Measurements from ENCODE around the gene TSR3. TPM values are rescaled to one million over a fixed set of nuclear protein-coding genes. Genes with fewer than 3 reads are reported as not detected.

The TSR3 gene
- total RNA-seq, 4 donors from 2014 or later, result 78.2 to 112 (median 106) TPM

- Histone ChIP-seq H3K4me1 (peaks cover 37 to 65% (median 49%) of the 10 kb centered on the region in 4 donors), H3K4me3 (peak overlapping the region; percentile 61 to 91 (median 74)), H3K36me3 (peaks cover 35 to 48% (median 41%) of the 10 kb centered on the region in 4 donors), H3K27me3 (no peaks in the 10 kb centered on the region), H3K27ac (replicated peaks in 1 of 4) (peak overlapping the region in 1 of 4 donors; percentile 94), H3K9me3 (no peaks in the 10 kb centered on the region)
- no peak for DNase-seq (ENCODE audit: extremely low spot score)
- TF ChIP-seq CTCF (IDR thresholded peaks at IDR 0.05) (no peak), POLR2A (IDR thresholded peaks at IDR 0.05; ENCODE audit: low read depth) (no peak), EP300 (IDR thresholded peaks at IDR 0.05) (no peak), POLR2AphosphoS5 (IDR thresholded peaks at IDR 0.05) (no peak)
- intact Hi-C loops (cut with DNase I), result no loop called here
- WGBS, result 71% methylated on average over 12 of the region's 16 CpGs
Measured at GRCh38 chr16:1312467-1312816, 39.2 kb downstream of the TSR3 start.

GRCh38 chr16:1311738-1312466, 39.8 kb downstream of the TSR3 start:
- peak overlapping the region; percentile 61 to 91 (median 74) for H3K4me3 ChIP-seq
- peak overlapping the region; percentile 13 to 96 (median 70) for H3K27ac ChIP-seq (replicated peaks in 1 of 4)
- no peaks in the 10 kb centered on the region for H3K9me3 ChIP-seq
- H3K27me3 ChIP-seq, result no peaks in the 10 kb centered on the region
- DNase-seq (ENCODE audit: extremely low spot score), result no peak
- peaks cover 30 to 43% (median 35%) of the 10 kb centered on the region in 4 donors for H3K36me3 ChIP-seq
- intact Hi-C loops (cut with DNase I), result no loop called here
- no peak for TF ChIP-seq EP300 (IDR thresholded peaks at IDR 0.05)
- TF ChIP-seq POLR2AphosphoS5 (IDR thresholded peaks at IDR 0.05), result no peak
- TF ChIP-seq CTCF (IDR thresholded peaks at IDR 0.05), result no peak
- TF ChIP-seq POLR2A (IDR thresholded peaks at IDR 0.05; ENCODE audit: low read depth), result no peak
- peaks cover 37 to 65% (median 49%) of the 10 kb centered on the region in 4 donors for H3K4me1 ChIP-seq
- 87% methylated on average over 6 of the region's 35 CpGs for WGBS

- Histone ChIP-seq H3K4me1 (peaks cover 37 to 64% (median 49%) of the 10 kb centered on the region in 4 donors), H3K9me3 (no peaks in the 10 kb centered on the region), H3K36me3 (peaks cover 24 to 37% (median 29%) of the 10 kb centered on the region in 4 donors), H3K27me3 (no peaks in the 10 kb centered on the region), H3K4me3 (peak overlapping the region; percentile 61 to 91 (median 74)), H3K27ac (replicated peaks in 1 of 4) (peak overlapping the region; percentile 13 to 96 (median 70))
- DNase-seq (ENCODE audit: extremely low spot score), result no peak
- WGBS, result 20% methylated on average over 10 of the region's 13 CpGs
- intact Hi-C loops (cut with DNase I), result no loop called here
- TF ChIP-seq CTCF (IDR thresholded peaks at IDR 0.05), result no peak
- no peak for TF ChIP-seq EP300 (IDR thresholded peaks at IDR 0.05)
- no peak for TF ChIP-seq POLR2AphosphoS5 (IDR thresholded peaks at IDR 0.05)
- no peak for TF ChIP-seq POLR2A (IDR thresholded peaks at IDR 0.05; ENCODE audit: low read depth)
Measured at GRCh38 chr16:1311212-1311737, 40.4 kb downstream of the TSR3 start.

- H3K27me3 ChIP-seq, result no peaks in the 10 kb centered on the region
- H3K27ac ChIP-seq (replicated peaks in 1 of 4), result peak overlapping the region; percentile 13 to 98 (median 95)
- DNase-seq (ENCODE audit: extremely low spot score), result no peak
- peak overlapping the region; percentile 61 to 91 (median 74) for H3K4me3 ChIP-seq
- intact Hi-C loops (cut with DNase I), result no loop called here
- TF ChIP-seq CTCF (IDR thresholded peaks at IDR 0.05), result no peak
- no peak for TF ChIP-seq POLR2A (IDR thresholded peaks at IDR 0.05; ENCODE audit: low read depth)
- WGBS, result 0% methylated on average over 2 of the region's 14 CpGs
- peaks cover 19 to 32% (median 24%) of the 10 kb centered on the region in 4 donors for H3K36me3 ChIP-seq
- H3K9me3 ChIP-seq, result no peaks in the 10 kb centered on the region
- H3K4me1 ChIP-seq, result peaks cover 37 to 61% (median 49%) of the 10 kb centered on the region in 4 donors
Measured at GRCh38 chr16:1310832-1311200, 40.9 kb downstream of the TSR3 start.
